Hypothalamus (tissue), 51 donors: ENCODE data around the gene PRRT1.
"Not testable (repeated sequence)": the region's sequence is repeated elsewhere in the genome, so short reads cannot be mapped to it uniquely, and the experiment has no call there.

Experiments
- DNase-seq, 51 donors: peaks; one replicate each; lab custom pipeline; 2025; lab: John Stamatoyannopoulos, UW

Gene PRRT1

GRCh38 chr6:32151863-32152768 is at the start of gene PRRT1:
TSS of gene PRRT1 (minus strand) at chr6:32151939. CDS start at chr6:32151827, 112 bp downstream.
- DNase-seq: peak in 15 of 51 donors; percentile 9 to 59 (median 30)

GRCh38 chr6:32200711-32201475 is 49.2 kb upstream of the PRRT1 start:
- no peak for DNase-seq

- no peak for DNase-seq
Measured at GRCh38 chr6:32198866-32199265, 47.1 kb upstream of the PRRT1 start.

- DNase-seq: no peak
Measured at GRCh38 chr6:32198345-32198696, 46.6 kb upstream of the PRRT1 start.

GRCh38 chr6:32196682-32197616 is 45.2 kb upstream of the PRRT1 start:
- peak in 28 of 51 donors; percentile 19 to 76 (median 55) for DNase-seq

- peak in 50 of 51 donors; percentile 57 to 98 (median 92) for DNase-seq
Measured at GRCh38 chr6:32195902-32196681, 44.4 kb upstream of the PRRT1 start.

- peak; percentile 86 to 100 (median 100) for DNase-seq
Measured at GRCh38 chr6:32195652-32195901, 43.8 kb upstream of the PRRT1 start.

- peak in 17 of 51 donors; percentile 26 to 72 (median 47) for DNase-seq
Measured at GRCh38 chr6:32194825-32195651, 43.3 kb upstream of the PRRT1 start.

- no peak for DNase-seq
Measured at GRCh38 chr6:32194388-32194787, 42.6 kb upstream of the PRRT1 start.

- not testable (repeated sequence) for DNase-seq
Measured at GRCh38 chr6:32193096-32193495, 41.4 kb upstream of the PRRT1 start.

GRCh38 chr6:32192608-32193039 is 40.9 kb upstream of the PRRT1 start, which contains the start of gene GPSM3:
TSS of gene GPSM3 (minus strand) at chr6:32192643. CDS start at chr6:32192513, 130 bp downstream.
- peak in 9 of 51 donors; percentile 10 to 36 (median 19) for DNase-seq

GRCh38 chr6:32191696-32192607 is 40.2 kb upstream of the PRRT1 start:
- no peak for DNase-seq

GRCh38 chr6:32190911-32191677 is 39.4 kb upstream of the PRRT1 start:
- DNase-seq: no peak

- peak in 50 of 51 donors; percentile 25 to 93 (median 82) for DNase-seq
Measured at GRCh38 chr6:32190054-32190851, 38.5 kb upstream of the PRRT1 start, which contains the start of gene PBX2. TSS of gene PBX2 (minus strand) at chr6:32190202. CDS start at chr6:32189915, 287 bp downstream.

GRCh38 chr6:32189742-32190053 is 38.0 kb upstream of the PRRT1 start:
- peak in 6 of 51 donors; percentile 51 to 77 (median 61) for DNase-seq
